A673 (cell line): ENCODE data around the gene MAP7.

ENCODE experiments used
- EZH2 ChIP-seq: fragments of 200-600 bp; sonication (generic); IDR thresholded peaks from 2 replicates; pipeline ENCODE4 v1.6.1; 2017; ENCODE audit warnings: borderline replicate concordance, low read depth, mild to moderate bottlenecking, mixed read lengths, antibody characterized with exemption, low read length; ENCODE audit not compliant: poor library complexity, severe bottlenecking
- TF ChIP-seq, protein P1 (sequence below): fragments of 300-800, 200-600 bp; sonication (generic); conservative IDR thresholded peaks from 2 replicates; pipeline ENCODE4 v1.5.1; 2017; ENCODE audit warnings: low read depth, mild to moderate bottlenecking, antibody characterized with exemption, low read length, moderate library complexity, mixed read lengths

DNA sequence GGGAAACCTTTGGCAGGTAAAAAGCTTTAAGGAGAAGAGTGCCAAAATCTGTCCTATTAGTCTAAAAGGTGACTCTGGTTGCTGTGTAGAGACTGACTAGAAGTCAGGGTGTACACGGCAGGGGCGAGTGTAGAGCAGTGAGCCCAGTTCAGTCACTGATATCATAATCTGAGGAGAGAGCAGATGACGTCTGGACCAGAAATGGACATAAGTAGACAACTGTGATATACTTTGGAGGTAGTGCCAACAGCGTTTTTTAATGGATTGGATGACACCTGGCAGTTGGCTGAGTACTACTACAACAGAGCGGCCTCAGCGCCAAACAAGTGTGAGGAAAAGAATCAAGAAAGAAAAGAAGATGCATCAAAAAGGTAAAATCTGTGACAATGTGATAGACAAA, 76.0 kb downstream of the MAP7 start:
- TF ChIP-seq, protein P1, sequence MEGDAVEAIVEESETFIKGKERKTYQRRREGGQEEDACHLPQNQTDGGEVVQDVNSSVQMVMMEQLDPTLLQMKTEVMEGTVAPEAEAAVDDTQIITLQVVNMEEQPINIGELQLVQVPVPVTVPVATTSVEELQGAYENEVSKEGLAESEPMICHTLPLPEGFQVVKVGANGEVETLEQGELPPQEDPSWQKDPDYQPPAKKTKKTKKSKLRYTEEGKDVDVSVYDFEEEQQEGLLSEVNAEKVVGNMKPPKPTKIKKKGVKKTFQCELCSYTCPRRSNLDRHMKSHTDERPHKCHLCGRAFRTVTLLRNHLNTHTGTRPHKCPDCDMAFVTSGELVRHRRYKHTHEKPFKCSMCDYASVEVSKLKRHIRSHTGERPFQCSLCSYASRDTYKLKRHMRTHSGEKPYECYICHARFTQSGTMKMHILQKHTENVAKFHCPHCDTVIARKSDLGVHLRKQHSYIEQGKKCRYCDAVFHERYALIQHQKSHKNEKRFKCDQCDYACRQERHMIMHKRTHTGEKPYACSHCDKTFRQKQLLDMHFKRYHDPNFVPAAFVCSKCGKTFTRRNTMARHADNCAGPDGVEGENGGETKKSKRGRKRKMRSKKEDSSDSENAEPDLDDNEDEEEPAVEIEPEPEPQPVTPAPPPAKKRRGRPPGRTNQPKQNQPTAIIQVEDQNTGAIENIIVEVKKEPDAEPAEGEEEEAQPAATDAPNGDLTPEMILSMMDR, result no peak
- no peak for TF ChIP-seq EZH2
